Natural killer cell treated with Interleukin-12 subunit alpha and Interleukin-12 subunit beta and Interleukin-15 and Interleukin-18, amount 100 ng/mL, for 72 hours (primary cell): Measurements from ENCODE around the gene PPP1CA. TPM values are rescaled to one million over a fixed set of nuclear protein-coding genes. Genes with fewer than 3 reads are reported as not detected.
"Not testable (repeated sequence)": the region's sequence is repeated elsewhere in the genome, so short reads cannot be mapped to it uniquely, and the experiment has no call there.

Experiments used
- ATAC-seq, 2 donors: fragments of 150-1000 bp; cut with Tn5 transposase in 1 of 2; sonication (Bioruptor Pico), chemical (Tn5 transposase) in 1 of 2; 2 replicates each; pipeline ENCODE4 v1.10.0; 2021
- DNase-seq: peaks from one replicate; pipeline ENCODE4 v3.0.0; 2022; ENCODE audit warnings: low spot score
- H3K27ac Mint-ChIP-seq, 2 donors: 1 replicate in 1 of 2; 2 replicates in 1 of 2; pipeline ENCODE4 v1.8.0; 2022; ENCODE audit warnings: mixed read lengths in 2 of 2, mild to moderate bottlenecking in 1 of 2, moderate library complexity in 1 of 2
- H3K27me3 Mint-ChIP-seq, 2 donors: 1 replicate in 1 of 2; 2 replicates in 1 of 2; pipeline ENCODE4 v1.8.0; 2022; ENCODE audit warnings: mixed read lengths in 2 of 2
- H3K36me3 Mint-ChIP-seq: one replicate; pipeline ENCODE4 v1.8.0; 2022; ENCODE audit warnings: mixed read lengths
- H3K4me1 Mint-ChIP-seq, 2 donors: 1 replicate in 1 of 2; 2 replicates in 1 of 2; pipeline ENCODE4 v1.8.0; 2022; ENCODE audit warnings: low read depth in 2 of 2, mixed read lengths in 2 of 2, mild to moderate bottlenecking in 1 of 2
- H3K4me3 Mint-ChIP-seq: one replicate; pipeline ENCODE4 v1.8.0; 2022; ENCODE audit warnings: mixed read lengths
- H3K9me3 Mint-ChIP-seq: 2 replicates; pipeline ENCODE4 v1.8.0; 2022; ENCODE audit warnings: mixed read lengths
- total RNA-seq, 2 donors: library from RNA; stranded (reverse); gene quantifications; one replicate each; pipeline ENCODE4 v1.2.3, GENCODE V29; 2022

The PPP1CA gene
- total RNA-seq, 2 donors from 2014 or later: 317 to 378 TPM

- DNase-seq (no peak), ATAC-seq (no peak)
- peak overlapping the region; percentile 83 for H3K4me3 Mint-ChIP-seq
- H3K27ac Mint-ChIP-seq: peak overlapping the region; percentile 97
- H3K4me1 Mint-ChIP-seq: peaks cover 53 to 58% of the 10 kb centered on the region in 2 donors
- H3K27me3 Mint-ChIP-seq: no peaks in the 10 kb centered on the region
- no peaks in the 10 kb centered on the region for H3K9me3 Mint-ChIP-seq
- H3K36me3 Mint-ChIP-seq: no peaks in the 10 kb centered on the region
Observed at GRCh38 chr11:67407688-67408163, 6.1 kb upstream of the PPP1CA start.

GRCh38 chr11:67406969-67407687 is 5.5 kb upstream of the PPP1CA start:
- peak overlapping the region; percentile 83 for H3K4me3 Mint-ChIP-seq
- no peaks in the 10 kb centered on the region for H3K36me3 Mint-ChIP-seq
- peak overlapping the region; percentile 97 for H3K27ac Mint-ChIP-seq
- no peaks in the 10 kb centered on the region for H3K27me3 Mint-ChIP-seq
- no peaks in the 10 kb centered on the region for H3K9me3 Mint-ChIP-seq
- ATAC-seq (no peak), DNase-seq (no peak)
- H3K4me1 Mint-ChIP-seq: peaks cover 50 to 54% of the 10 kb centered on the region in 2 donors

DNA sequence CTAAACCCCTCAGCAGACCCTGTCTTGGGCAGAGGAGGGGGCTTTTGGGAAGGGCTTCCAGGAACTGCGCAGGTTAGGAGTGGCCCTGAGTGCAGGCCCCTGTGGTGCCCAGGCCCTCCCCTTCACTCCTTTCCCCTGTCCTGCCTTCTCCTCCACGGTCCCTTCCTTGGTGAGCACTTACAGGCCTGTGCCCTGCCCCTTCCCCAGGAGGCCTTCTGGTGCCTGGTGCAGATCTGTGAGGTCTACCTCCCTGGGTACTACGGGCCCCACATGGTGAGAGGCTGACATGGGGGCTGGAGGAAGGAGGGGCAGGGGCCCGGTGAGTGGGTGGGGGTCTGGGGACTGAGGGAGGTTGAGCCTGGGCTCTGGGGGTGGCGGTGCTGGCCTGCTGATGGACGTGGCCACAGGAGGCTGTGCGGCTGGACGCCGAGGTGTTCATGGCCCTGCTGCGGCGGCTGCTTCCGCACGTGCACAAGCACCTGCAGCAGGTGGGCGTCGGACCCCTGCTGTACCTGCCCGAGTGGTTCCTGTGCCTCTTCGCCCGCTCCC is 4.8 kb upstream of the PPP1CA start:
- Mint-ChIP-seq H3K36me3 (no peaks in the 10 kb centered on the region), H3K27ac (peak overlapping the region; percentile 97)
- DNase-seq: no peak

GRCh38 chr11:67405688-67406339 is 4.2 kb upstream of the PPP1CA start:
- no peaks in the 10 kb centered on the region for H3K9me3 Mint-ChIP-seq
- H3K4me1 Mint-ChIP-seq: peaks cover 45 to 47% of the 10 kb centered on the region in 2 donors
- peak overlapping the region; percentile 91 for H3K4me3 Mint-ChIP-seq
- H3K27me3 Mint-ChIP-seq: no peaks in the 10 kb centered on the region
- peak overlapping the region; percentile 97 for H3K27ac Mint-ChIP-seq
- DNase-seq (no peak), ATAC-seq (no peak)
- H3K36me3 Mint-ChIP-seq: no peaks in the 10 kb centered on the region

More for the DNA sequence above, 4.8 kb upstream of the PPP1CA start:
- Mint-ChIP-seq H3K4me1 (peaks cover 49 to 50% of the 10 kb centered on the region in 2 donors), H3K9me3 (no peaks in the 10 kb centered on the region), H3K4me3 (peak overlapping the region; percentile 83), H3K27me3 (no peaks in the 10 kb centered on the region)
- no peak for ATAC-seq

DNA sequence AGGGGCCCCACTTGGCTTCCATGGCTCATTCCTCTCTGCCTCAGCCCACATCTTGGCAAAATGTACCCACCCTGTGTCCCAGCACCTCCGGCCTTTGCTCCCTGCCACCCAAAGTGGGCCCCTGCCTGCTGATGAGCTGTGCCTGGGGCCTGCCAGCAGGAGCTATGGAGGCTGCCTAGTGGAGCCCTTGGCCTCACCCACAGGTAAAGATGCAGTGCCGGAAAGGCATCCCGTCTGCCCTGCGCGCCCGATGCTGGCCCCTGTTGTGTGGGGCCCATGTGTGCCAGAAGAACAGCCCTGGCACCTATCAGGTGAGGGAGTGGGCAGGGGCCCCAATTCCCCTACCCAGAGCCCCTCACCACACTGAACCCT is 3.5 kb upstream of the PPP1CA start:
- Mint-ChIP-seq H3K36me3 (peaks cover 4% of the 10 kb centered on the region), H3K9me3 (no peaks in the 10 kb centered on the region), H3K27me3 (no peaks in the 10 kb centered on the region), H3K27ac (peak overlapping the region; percentile 97), H3K4me1 (peaks cover 44 to 48% of the 10 kb centered on the region in 2 donors), H3K4me3 (peak overlapping the region; percentile 91)
- DNase-seq (no peak), ATAC-seq (no peak)

DNA sequence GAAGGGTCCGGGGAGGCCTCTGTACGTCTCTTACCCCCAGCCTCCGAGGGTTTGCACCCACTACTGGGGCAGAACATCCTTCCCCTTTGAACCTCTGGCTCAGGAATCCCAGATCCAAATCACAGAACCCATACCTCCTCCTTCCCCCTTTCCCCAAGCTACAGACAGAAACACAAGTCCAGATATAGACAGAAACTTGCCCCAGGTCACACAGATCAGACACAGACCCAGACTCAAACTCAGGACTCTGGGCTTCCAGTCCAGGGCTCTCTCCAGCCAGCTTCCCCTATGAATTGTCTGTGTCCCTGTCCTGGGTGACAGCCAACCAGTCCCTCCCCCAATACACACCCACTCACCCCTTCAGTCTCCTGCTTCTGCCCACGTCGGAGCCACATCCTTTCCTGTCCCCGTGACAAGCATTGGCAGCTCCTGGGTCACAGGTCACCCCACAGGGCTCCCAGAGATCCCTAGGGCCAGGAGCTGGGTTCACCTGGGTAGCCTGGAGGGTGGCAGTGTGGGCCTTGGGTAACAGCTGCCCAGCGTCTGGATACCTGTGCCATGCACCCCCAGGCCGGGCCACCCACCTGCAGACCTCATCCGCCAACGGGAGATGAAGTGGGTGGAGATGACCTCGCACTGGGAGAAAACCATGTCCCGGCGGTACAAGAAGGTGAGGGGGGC is 3.0 kb upstream of the PPP1CA start:
- Mint-ChIP-seq H3K27me3 (no peaks in the 10 kb centered on the region), H3K27ac (peak overlapping the region; percentile 97), H3K9me3 (no peaks in the 10 kb centered on the region), H3K4me3 (peak overlapping the region; percentile 91), H3K36me3 (peaks cover 4% of the 10 kb centered on the region), H3K4me1 (peaks cover 42 to 45% of the 10 kb centered on the region in 2 donors)
- DNase-seq: no peak
- no peak for ATAC-seq

DNA sequence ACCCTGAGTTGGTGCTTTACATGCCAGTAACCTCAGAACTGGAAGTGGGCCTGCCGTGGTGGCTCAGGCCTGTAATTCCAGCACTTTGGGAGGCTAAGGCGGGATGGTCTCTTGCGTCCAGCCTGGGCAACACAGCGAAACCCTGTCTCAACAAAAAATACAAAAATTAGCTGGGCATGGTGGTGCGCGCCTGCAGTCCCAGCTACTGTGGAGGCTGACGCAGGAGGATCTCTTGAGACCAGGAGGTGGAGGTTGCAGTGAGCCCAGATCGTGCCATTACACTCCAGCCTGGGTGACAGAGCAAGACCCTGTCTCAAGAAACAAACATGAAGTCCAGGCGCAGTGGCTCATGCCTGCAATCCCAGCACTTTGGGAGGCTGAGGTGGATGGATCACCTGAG is 1.4 kb upstream of the PPP1CA start:
- H3K36me3 Mint-ChIP-seq, H3K27me3 Mint-ChIP-seq, ATAC-seq, H3K9me3 Mint-ChIP-seq, DNase-seq: not testable (repeated sequence)
- Mint-ChIP-seq H3K4me1 (peaks cover 36 to 41% of the 10 kb centered on the region in 2 donors), H3K27ac (peak overlapping the region; percentile 97), H3K4me3 (peak overlapping the region; percentile 91)

DNA sequence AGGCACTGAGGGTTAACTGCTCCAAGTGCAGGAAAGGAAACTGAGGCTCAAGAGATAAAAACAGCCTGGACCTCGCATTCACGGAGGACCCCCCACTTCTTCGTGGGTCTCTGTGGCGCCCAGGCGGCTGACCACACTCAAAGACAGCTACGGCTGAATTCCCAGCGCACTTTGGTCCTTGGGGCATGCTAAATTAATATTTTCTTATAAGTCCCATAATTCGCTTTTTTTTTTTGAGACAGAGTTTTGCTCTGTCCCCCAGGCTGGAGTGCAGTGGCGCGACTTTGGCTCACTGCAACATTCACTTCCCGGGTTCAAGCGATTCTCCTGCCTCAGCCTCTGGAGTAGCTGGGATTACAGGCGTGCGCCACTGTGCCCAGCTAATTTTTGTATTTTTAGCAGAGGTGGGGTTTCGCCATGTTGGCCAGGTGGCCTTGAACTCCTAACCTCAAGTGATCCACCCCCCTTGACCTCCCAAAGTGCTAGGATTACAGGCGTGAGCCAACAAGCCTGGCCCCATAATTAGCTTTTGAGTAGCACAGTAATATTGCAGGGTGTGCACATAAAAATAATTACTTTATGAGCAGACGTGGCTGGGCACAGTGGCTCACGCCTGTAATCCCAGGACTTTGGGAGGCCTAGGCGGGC is 658 bp upstream of the PPP1CA start:
- H3K27me3 Mint-ChIP-seq, DNase-seq, H3K9me3 Mint-ChIP-seq, ATAC-seq, H3K36me3 Mint-ChIP-seq: not testable (repeated sequence)
- Mint-ChIP-seq H3K4me1 (peaks cover 36 to 42% of the 10 kb centered on the region in 2 donors), H3K4me3 (peak overlapping the region; percentile 62), H3K27ac (peak overlapping the region; percentile 97)

DNA sequence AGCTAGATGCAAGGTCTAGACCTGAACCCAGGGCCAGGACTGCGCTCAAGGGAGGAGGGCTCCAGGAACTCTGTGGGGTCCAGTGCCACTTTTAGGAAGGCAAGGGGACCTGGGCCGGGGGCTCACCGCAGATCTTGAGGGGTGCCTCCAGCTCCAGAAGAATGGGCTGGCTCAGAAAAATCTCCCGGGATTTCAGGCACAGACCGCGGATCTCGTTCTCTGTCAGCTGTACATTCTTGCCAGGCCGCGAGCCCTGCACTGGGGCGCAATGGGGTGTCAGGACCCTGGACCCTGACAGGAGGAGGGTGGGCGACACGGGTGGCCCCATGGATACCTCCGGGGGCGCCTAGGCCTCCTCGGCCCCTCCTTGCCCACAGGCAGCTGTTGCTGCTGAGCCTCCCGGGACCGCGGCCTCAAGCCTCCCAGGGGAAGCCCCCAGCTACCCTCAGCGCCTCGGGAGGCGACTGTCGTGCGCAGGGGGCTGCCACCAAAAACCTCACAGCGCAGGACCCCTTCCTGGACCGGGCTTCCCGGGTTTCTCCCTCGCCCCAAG is 640 bp downstream of the PPP1CA start:
- peak in 1 of 2 donors; percentile 8 for ATAC-seq
- peaks cover 4% of the 10 kb centered on the region for H3K36me3 Mint-ChIP-seq

GRCh38 chr11:67400251-67400941 is 1.3 kb downstream of the PPP1CA start:
- Mint-ChIP-seq H3K27me3 (no peaks in the 10 kb centered on the region), H3K4me1 (peaks cover 35 to 40% of the 10 kb centered on the region in 2 donors), H3K9me3 (no peaks in the 10 kb centered on the region), H3K36me3 (peaks cover 4% of the 10 kb centered on the region), H3K4me3 (peak overlapping the region; percentile 96), H3K27ac (peak overlapping the region; percentile 71 to 87)
- ATAC-seq (no peak), DNase-seq (no peak)

More for the DNA sequence above, 640 bp downstream of the PPP1CA start:
- DNase-seq: no peak
- Mint-ChIP-seq H3K9me3 (no peaks in the 10 kb centered on the region), H3K4me1 (peaks cover 35 to 40% of the 10 kb centered on the region in 2 donors), H3K27me3 (no peaks in the 10 kb centered on the region), H3K4me3 (peak overlapping the region; percentile 96), H3K27ac (peak overlapping the region; percentile 71 to 87)

DNA sequence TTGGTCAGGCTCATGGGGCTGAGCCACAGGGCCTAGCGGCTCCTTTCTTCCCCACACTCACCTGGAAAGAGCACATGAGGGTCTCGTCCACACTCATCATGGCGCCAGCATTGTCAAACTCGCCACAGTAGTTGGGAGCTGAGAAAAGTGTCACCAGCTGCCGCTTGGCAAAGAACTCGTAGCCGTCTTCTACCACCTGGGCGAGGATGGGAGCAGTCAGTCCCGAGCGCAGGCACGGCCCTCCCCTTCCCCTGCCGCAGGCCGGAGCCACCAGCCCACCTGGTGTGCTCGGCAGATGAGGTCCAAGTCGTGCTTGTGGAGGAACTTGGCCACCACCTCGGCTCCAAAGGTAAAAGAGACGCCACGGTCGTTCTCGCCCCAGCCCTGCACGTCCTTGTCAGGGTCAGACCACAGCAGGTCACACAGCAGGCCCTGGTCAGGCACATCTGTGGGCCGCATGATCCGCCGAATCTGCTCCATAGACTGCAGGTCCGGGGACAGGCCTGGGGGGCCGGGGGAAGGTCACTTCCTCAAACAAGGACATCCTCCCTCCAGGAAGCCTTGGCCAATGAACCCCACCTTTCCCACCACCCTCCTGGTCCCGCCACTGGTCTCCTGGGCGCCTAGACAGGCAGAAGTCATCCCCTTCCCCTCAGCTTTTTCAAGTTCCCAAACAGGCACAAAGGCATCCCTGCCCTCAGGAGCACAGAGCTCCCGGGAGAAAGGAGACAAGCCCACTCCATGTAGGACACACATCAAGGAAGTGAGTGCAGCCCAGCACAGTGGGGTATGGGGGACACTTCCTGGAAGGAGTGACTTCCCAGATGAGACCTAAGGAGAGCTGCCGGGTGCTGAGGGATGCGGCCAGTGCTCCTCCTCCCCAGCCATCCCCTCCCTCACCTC is 2.7 kb downstream of the PPP1CA start:
- ATAC-seq (no peak), DNase-seq (no peak)
- H3K9me3 Mint-ChIP-seq: no peaks in the 10 kb centered on the region
- H3K27me3 Mint-ChIP-seq: no peaks in the 10 kb centered on the region
- peaks cover 27 to 32% of the 10 kb centered on the region in 2 donors for H3K4me1 Mint-ChIP-seq
- no peak overlapping the region for H3K27ac Mint-ChIP-seq
- H3K4me3 Mint-ChIP-seq: peak overlapping the region; percentile 30
- peaks cover 4% of the 10 kb centered on the region for H3K36me3 Mint-ChIP-seq
